Inflammatory macrophage treated with lipopolysaccharide for 1 hour (primary cell): ENCODE results near the gene PRPH.
"Not testable (repeated sequence)": the region's sequence is repeated elsewhere in the genome, so short reads cannot be mapped to it uniquely, and the experiment has no call there.

Source experiments
- DNase-seq, 2 donors: peaks; one replicate each; pipeline ENCODE4 v3.0.0-alpha.2; 2020 to 2022

The PRPH gene

DNA sequence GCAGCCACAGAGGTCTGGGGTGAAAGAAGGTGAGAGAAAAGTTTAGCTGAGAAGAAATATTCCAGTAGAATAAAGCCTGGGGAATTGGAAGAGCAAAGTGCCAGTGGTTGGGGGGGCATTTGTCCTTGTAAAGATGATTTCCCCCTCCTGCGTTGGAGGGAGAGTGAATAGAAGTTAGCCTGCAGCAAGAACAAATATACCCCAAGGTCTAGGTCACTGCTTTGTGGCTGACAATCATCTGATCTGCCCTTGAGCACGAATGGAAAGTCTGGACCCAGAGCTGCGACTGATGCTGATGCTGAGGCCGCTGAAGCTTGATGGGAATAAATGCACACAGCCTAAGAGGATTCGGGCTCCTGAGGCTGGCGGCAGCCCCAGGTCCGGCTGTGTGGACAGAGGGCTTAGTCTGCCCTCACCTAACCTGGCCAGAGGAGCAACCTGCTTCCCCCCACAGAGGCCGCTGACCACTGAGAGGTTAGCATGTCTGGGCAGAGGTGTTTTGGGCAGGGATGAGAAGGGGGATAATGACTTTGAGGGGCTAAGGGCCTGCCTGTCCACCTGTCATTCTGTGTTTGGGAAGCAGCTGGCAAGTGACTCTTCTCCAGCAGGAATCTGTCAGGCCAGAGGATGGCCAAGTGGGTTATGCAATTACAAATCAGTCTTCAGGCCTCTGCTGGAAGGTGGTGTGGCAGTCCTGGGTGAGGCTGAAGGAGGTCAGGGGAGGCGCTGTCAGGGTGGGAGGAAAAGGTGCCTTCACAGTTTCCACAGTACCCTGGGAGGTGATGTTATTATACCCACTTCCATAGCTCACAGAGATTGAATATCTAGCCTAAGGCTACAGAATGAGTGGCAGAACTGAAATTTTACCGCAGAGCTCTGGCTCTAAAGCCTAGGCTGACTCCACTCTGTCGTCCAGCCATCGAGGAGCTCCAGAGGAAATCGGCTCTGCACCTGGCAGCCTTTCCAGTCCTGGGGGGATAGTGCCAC, 18.4 kb upstream of the PRPH start:
- DNase-seq = no peak

DNA sequence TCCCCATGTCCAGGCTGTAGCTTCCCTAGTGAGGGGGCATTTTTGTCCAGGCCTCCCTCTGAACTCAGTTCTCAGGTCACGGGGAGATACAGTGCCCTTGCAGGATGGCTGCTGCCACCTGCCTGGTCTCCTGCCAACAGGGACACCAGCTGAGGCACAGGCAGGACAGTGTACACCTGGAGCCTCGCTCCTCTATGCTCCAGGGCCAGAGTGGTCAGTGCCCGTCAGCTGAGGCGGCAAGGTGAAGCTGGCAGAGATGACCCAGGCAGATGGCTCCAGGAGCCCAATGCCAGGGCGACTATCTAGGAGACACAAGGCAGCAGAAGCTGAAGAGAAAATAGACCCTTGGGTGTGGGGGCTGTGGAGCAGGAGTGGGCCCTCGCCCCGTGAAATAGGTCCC, 17.5 kb upstream of the PRPH start:
- no peak for DNase-seq

DNA sequence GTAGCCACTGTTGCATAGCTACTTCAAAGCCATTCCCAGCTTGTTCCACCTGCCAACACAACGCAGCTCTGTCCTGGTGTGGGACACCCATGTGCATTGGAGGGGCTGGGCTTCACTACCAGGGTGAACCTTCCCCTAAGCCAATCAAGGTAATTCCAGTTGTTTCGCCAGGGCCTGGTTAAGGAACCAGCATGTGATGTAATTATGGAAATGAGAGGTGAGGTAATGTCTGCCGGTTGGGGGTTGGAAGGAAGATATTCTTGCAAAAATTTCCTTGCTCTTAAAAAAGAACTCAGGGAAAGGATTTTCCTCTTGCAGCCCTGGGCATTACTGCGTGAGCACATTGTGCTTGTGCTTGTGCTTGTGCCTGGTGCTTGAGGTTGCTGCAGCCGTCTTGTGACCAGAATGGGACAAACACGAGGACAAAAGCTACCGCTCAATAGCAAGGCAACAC, 15.2 kb upstream of the PRPH start:
- DNase-seq = peak; percentile 93 to 96

DNA sequence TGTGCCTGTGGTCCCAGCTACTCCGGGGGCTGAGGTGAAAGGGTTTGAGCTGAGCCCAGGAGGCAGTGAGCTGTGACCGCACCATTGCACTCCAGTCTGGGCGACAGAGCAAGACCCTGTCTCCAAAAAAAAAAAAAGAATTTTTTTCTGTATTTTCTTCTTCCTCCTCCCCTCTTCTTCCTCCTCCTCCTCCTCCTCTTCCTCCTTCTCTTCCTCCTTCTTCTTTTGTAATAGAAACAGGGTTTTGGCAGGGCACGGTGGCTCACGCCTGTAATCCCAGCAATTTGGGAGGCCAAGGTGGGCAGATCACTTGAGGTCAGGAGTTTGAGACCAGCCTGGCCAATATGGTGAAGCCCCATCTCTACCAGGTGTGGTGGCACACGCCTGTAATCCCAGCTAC, 14.4 kb upstream of the PRPH start:
- not testable (repeated sequence) for DNase-seq

DNA sequence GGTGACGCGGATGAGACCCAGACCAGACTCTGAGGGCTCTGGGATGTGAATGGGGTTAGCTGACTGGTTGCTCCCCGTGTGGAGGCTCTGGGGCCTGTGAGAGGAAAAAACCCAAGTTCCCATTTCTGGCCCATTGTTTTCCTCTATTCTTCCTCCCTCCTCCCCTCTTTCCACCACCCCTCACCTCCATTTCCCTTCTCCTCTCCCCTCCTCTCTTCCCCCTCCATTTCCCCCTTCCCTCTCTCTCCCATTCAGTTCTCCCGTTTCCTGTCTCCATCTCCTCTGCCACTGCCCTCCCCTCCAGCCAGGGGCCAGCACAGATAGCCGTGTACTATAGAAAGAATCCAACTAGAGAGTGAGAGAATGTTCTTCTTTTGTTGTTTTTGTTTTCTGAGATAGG, 12.6 kb upstream of the PRPH start:
- DNase-seq = no peak

DNA sequence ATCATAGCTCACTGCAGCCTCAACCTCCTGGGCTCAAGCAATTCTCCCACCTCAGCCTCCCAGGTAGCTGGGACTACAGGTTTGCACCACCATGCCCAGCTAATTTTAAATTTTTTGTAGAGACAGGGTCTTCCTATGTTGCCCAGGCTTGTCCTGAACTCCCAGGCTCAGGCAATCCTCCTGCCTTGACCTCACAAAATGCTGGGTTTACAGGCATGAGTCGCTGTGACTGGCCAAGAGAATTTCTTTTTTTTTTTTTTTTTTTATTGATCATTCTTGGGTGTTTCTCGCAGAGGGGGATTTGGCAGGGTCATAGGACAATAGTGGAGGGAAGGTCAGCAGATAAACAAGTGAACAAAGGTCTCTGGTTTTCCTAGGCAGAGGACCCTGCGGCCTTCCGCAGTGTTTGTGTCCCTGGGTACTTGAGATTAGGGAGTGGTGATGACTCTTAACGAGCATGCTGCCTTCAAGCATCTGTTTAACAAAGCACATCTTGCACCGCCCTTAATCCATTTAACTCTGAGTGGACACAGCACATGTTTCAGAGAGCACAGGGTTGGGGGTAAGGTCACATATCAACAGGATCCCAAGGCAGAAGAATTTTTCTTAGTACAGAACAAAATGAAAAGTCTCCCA, 12.1 kb upstream of the PRPH start:
- DNase-seq = not testable (repeated sequence)

DNA sequence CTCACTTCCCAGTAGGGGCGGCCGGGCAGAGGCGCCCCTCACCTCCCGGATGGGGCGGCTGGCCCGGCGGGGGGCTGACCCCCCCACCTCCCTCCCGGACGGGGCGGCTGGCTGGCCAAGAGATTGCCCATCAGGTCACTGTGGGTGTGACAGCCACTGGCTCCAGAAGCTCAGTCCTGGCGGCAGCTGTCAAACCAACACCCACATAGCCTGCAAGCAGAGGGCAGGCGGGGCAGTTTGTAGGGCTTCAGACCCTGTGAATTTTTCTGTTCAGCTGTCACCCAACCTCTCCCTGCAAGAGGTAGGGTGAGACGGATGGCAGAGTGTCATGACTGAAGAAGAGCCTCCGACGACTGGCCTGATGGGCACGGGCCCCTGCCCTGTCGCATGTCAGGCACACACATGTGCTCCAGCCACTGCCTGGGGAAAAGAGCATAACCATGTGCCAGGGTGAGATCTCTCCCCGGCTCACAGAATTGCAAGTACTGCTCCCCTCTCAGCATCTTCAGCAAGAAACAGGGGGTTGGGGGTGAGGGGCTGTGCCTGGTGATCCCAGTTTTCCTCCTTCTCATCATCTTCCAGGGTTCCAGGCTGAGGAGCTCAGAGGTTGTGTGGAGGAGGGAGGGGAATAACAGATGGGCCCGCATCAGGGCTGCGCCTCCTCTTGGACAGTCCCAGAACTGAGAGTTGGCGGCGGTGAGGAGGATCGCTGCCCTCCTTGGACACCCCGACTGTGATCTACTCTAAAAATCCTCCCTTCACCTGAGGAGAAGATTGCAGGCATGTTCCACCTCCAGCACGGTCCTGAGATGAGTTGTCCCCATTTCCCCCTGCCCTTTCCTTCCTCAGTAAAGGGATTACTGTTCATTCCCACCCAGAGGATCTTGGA, 11.2 kb upstream of the PRPH start:
- DNase-seq = no peak

DNA sequence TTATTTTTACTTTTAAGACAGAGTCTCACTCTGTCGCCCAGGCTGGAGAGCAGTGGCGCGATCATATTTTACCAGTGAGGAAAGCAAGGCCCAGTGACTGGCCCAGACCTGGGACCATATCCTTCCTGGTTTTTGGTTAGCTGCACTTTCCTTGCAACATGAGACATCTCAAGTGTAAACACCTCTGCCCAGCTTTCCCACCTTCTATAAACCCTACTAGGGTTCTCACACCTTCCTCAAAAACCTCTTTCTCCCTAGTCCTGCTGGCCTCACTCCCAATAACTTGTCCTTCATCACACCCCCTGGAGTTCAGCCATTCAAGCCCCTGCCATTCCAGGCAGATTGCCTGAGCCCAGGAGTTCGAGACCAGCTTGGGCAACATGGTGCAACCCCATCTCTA, 10.3 kb upstream of the PRPH start:
- DNase-seq = no peak

DNA sequence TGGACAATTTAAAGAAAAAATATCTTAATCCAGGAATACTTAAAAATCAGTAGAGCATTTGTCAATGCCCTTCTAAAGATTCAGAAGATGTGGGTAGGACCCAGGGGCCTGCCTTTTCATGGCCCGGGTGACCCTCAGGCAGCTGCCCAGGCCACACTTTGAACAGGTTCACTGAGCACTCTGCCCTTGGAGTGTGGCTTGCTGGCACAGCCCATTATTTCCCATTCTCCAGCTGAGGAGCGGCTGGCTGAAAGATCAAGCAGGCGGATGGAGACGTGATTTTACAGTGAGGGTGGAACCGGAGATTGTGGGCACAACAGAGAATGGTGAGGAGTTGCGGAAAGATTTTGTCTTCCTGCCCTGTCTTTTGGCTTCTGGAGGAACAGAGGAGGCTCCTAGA, 7.1 kb upstream of the PRPH start:
- DNase-seq = no peak

DNA sequence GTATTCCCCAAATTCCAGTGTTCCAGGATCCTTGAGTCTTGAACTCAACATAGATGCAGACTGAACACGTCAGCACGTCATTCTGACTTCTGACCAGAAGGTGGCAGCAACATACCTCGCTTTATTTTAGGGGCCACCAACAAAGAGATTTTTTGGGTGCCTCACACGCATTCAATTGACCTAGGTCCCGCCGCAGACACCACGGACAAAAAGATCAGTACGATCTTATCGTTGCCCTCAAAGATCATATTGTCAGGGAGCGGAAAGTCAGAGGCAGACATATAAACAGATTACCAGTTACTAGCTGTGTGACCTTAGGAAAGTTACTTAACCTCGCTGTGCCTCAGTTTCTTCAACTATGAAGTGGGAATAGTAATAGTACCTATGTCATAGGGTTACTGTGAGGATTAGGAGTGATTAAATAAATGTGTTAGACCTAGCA, 6.5 kb upstream of the PRPH start:
- peak; percentile 28 to 91 for DNase-seq

DNA sequence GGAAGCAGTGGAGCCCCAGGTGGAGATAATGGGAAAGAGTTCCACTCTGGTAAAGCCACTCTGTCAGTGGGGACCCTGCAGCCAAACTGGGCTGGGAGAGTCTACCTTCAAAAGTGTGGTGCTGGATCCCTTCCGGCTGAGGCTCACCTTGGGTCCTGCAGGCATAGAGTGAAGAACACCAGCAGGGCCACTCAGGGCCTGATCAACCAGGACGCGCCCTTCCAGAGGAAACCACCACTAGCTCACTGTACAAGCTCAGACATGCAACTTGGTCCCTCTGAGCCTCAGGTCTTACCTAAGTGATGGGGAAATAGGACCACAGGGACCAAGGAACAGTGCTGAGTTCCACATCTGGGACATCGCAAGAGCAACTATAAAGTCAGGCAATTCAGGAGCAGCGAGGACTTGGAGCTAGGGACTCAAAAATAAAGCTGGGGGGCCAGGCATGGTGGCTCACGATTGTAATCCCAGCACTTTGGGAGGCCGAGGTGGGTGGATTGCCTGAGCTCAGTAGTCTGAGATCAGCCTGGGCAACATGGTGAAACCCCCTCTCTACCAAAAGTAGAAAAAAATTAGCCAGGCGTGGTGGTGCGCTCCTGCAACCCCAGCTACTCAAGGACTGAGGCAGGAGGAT, 5.9 kb upstream of the PRPH start:
- no peak for DNase-seq

DNA sequence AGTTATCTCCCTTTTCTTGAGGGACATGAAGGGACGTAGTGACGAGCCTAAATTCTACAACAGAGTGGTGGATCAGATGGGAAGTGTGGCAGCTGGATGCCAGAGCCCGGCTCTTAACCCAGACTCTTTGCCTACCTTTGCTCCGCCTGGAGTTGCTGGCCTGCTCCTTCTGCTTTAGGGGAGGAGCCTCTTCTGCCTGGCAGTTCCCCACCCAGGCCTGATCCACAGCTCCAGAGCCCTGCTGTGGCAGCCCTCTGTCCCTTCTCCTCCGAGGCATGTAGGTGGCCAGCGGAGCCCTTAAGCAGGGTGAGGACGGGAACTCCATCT, 2.3 kb upstream of the PRPH start:
- no peak for DNase-seq

DNA sequence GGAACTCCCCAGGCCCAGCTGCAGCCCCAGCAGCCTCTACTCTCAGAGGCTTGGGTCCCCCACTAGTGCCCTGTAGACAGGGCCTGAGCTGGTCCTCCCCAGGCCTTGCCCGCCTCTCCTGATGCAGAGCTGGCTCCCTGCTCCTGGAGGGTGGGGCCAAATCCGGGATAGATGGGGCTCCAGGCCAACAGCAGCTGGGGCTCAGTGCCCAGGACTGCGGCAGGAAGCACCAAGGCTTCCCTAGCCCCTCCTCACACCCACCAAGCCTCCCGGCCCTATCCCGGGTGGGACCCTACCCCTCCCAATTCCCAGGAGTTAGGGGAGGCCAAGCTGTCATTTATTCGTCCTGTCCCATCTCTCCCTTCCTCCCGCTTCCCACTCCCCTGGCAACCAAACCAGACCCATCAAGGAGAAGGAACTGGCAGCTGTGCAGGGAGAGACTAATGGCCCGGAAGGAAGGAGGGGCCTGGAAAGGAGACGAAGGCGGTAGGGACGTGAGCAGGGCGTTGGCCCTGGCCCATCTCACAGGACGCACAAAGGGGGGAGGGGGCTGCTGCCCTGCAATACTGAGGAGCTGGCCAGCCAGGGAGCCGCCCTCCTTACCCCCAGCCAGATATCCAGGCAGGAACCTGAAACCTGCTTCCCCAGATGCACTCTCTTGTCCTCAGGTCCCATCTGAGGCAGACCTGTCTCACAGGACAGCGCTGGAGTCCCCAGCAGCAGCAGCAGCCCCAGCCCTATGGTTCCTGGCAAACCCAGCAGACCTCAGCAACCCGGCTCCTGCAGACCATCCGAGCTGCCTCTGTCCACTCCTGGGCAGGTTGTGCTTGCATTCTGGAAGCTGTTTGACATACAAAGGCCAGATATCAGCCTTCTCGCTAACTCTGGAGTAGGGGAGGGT, 1.6 kb upstream of the PRPH start:
- no peak for DNase-seq

DNA sequence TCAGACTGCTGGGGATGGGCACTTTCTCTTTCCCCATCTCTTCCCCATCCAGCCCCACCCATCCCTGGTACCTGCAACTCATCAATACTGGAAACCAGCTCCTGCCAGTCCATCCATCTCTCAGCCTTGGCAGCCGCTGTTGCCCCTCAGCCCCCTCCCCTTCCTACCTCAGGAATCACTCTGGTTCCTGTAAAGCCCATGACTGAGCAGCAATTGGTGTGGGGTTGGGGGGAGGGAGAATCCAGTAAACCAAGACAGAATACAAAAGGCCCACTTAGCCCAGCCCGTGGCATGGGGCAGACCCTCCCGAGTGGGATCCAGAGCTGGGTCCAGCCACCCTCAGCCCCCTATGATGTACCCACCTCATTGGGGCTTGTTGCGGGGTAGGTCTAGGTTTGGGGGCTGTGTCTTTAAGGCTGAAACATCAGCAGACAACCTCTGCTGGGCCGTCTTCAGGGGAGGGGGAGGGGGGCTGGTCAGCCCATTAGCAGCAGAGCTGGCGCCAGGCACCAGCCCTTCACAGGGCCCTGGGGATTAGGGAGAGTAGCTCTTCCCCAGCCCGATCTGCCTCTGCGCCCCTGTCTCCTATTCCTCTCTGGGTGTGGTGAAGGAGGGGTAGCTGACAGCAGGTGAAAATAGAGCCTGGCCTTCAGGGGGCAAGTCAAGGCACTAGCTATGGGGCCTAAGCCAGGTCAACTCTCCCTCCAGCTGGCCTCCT, 702 bp upstream of the PRPH start:
- DNase-seq = no peak

DNA sequence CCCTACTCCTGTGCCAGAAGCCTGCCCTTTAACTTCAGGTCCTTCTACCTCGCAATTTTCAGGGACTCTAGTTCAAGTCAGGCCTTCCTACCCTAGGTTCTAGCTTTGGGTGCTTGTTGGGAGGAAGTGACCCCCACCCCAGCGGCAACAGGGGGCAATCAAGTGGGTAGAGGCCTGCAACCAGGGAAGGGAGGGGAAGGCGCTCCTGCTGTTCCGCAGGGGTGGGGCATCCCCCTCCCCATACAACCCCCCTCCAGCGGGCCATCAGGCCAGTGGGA, 204 bp upstream of the PRPH start:
- DNase-seq = no peak

DNA sequence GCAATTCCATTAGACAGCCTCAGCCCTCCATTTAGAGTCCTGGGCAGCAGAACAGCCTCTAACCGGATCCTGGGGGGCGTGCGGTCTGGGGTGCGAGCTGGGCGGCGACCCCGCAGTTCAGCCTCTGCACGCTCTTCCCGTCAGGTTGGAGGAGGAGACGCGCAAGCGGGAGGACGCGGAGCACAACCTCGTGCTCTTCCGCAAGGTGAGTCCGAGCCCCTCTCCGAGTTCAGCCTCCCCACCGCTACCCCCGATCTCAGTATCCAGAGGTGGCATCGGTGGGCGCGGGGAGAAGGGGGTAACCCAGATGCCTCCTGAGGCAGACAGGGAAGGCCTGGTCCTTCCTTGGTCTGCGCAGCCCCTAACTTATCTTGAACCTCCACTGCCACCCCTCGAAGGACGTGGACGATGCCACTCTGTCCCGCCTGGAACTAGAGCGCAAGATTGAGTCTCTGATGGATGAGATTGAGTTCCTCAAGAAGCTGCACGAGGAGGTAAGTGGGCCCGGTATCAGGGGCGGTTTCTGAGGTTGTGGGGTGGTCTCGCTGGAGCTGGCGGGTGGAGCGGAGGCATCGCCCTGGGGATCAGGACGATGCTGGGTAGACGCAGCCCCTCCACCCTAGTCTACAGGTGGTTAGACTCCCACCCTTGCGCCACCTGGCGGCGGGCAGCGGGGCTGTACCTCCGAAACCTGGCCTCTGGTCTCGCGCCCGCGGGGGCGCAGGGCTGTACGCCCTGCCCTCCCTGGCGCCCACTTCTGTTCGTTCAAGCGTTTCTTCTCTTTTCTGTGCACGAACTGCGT, 1.3 kb downstream of the PRPH start:
- peak in 1 of 2 donors; percentile 41 for DNase-seq

DNA sequence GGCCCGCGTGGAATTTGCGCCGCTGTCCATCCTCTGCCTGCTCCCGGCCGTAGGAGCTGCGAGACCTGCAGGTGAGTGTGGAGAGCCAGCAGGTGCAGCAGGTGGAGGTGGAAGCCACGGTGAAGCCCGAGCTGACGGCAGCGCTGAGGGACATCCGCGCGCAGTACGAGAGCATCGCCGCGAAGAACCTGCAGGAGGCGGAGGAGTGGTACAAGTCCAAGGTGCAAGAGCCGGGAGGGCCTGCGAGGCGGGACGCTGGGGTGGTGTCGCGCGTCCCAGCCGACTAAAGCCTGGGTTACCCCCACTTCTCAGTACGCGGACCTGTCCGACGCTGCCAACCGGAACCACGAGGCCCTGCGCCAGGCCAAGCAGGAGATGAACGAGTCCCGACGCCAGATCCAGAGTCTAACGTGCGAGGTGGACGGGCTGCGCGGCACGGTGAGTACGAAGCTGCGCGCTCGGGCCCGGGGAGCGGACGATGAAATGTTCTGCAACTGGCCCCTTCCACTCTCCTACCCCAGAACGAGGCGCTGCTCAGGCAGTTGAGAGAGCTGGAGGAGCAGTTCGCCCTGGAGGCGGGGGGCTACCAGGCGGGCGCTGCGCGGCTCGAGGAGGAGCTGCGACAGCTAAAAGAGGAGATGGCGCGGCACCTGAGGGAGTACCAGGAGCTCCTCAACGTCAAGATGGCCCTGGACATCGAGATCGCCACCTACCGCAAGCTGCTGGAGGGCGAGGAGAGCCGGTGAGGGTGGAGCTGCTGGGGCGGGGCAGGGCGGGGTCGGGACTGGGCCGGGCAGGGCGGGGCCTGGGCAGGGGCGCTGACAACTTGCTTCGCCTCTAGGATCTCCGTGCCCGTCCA, 2.1 kb downstream of the PRPH start:
- peak; percentile 35 to 50 for DNase-seq

DNA sequence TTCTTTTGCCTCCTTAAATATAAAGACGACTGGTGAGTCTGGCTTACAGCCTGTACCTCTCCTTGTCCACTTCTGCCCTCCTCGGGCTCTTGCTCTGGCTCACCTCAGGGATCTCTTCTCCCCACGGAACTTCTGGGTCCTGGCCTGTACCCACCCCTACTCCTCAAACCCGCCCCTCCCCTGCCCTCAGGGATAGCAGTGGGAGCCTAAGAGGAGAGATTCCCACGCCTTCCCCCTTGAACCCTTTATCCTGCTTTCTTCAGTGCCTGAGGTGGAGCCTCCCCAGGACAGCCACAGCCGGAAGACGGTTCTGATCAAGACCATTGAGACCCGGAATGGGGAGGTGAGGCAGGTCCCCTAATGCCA, 2.7 kb downstream of the PRPH start:
- DNase-seq = no peak

DNA sequence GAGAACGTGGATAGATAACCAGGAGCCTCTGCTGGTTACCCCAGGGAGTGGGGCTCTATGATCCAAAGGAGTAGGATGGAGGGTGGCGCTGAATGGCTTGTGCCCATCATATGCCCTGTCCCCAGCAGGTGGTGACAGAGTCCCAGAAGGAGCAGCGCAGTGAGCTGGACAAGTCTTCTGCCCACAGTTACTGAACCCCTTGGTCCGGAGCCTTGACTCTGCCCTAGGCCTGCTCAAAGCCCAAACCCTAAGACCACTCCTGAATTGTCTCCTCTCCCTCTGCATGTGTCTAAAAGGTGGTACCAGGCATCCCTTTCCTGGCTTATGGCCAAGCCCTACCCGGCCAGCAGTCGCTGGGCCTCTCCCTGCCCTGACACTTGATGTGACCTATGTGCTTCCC, 3.2 kb downstream of the PRPH start:
- DNase-seq = peak; percentile 24 to 47
